HepG2 (cell line): ENCODE data around the gene CDC42BPG. TPM values are rescaled to one million over a fixed set of nuclear protein-coding genes. Genes with fewer than 3 reads are reported as not detected.

ENCODE experiments used
- AGO2 ChIP-seq: fragments of 200-400 bp; formaldehyde crosslinking; optimal IDR thresholded peaks from 2 replicates; pipeline ENCODE3; 2017; ENCODE audit warnings: mild to moderate bottlenecking, low read depth, low read length, moderate library complexity
- ETV5 ChIP-seq: IDR thresholded peaks from 2 replicates; pipeline ENCODE4 v1.6.1; 2018; ENCODE audit warnings: missing biosample characterization, missing genetic modification reagents, inconsistent platforms, borderline replicate concordance
- FOXO1 ChIP-seq: sonication (generic); formaldehyde crosslinking; IDR thresholded peaks from 2 replicates; pipeline ENCODE4 v1.4.0; 2020; ENCODE audit warnings: missing genetic modification reagents
- MAF1 ChIP-seq: sonication (generic); formaldehyde crosslinking; IDR thresholded peaks from 2 replicates; pipeline ENCODE4 v1.5.0; 2020; ENCODE audit warnings: missing genetic modification reagents, borderline replicate concordance
- NFE2L2 ChIP-seq: fragments of 150-350 bp; IDR thresholded peaks from 2 replicates; pipeline ENCODE4 v1.6.1; 2014; ENCODE audit warnings: low read length
- NR2F1 ChIP-seq, 2 experiments: fragments of 450-650 bp in 1 of 2; formaldehyde crosslinking in 1 of 2; IDR thresholded peaks; 2 replicates each; pipeline versions ENCODE4 v1.5.0 to v1.6.1; 2016 to 2020; ENCODE audit warnings: mild to moderate bottlenecking in 1 of 2, missing compliant biosample characterization in 1 of 2, missing genetic modification reagents in 1 of 2, moderate library complexity in 1 of 2
- PAF1 ChIP-seq: IDR thresholded peaks from 2 replicates; pipeline ENCODE4 v1.6.1; 2016; ENCODE audit warnings: missing genetic modification reagents, missing compliant biosample characterization
- POLR2A ChIP-seq, 2 experiments: IDR thresholded peaks; 2 replicates each; pipeline ENCODE4 v1.6.1; 2011; ENCODE audit warnings: low read depth in 2 of 2, low read length in 2 of 2, mild to moderate bottlenecking in 1 of 2, moderate library complexity in 1 of 2; ENCODE audit not compliant: insufficient read depth in 1 of 2
- TOPORS ChIP-seq: sonication (generic); formaldehyde crosslinking; IDR thresholded peaks from 2 replicates; pipeline ENCODE4 v1.8.0; 2023; ENCODE audit warnings: mild to moderate bottlenecking, missing genetic modification reagents
- ZBTB21 ChIP-seq: sonication (generic); formaldehyde crosslinking; IDR thresholded peaks from 2 replicates; pipeline ENCODE4 v1.4.0; 2020; ENCODE audit warnings: missing genetic modification reagents
- ZNF224 ChIP-seq: sonication (generic); formaldehyde crosslinking; IDR thresholded peaks from 2 replicates; pipeline ENCODE4 v1.5.0; 2020; ENCODE audit warnings: mild to moderate bottlenecking, missing genetic modification reagents
- ZNF24 ChIP-seq: fragments of 450-650 bp; IDR thresholded peaks from 2 replicates; pipeline ENCODE4 v1.6.1; 2017; ENCODE audit warnings: antibody characterized with exemption, mild to moderate bottlenecking
- ZNF282 ChIP-seq: fragments of 450-650 bp; IDR thresholded peaks from 2 replicates; pipeline ENCODE4 v1.6.1; 2018; ENCODE audit not compliant: partially characterized antibody
- ZNF660 ChIP-seq: sonication (generic); formaldehyde crosslinking; IDR thresholded peaks from 2 replicates; pipeline ENCODE4 v1.5.1; 2020; ENCODE audit warnings: mild to moderate bottlenecking, low read depth, missing genetic modification reagents, borderline replicate concordance
- ZNF878 ChIP-seq: sonication (generic); formaldehyde crosslinking; IDR thresholded peaks from 2 replicates; pipeline ENCODE4 v1.8.1; 2023; ENCODE audit warnings: mild to moderate bottlenecking, missing genetic modification reagents, moderate library complexity
- ZNF879 ChIP-seq: sonication (generic); formaldehyde crosslinking; IDR thresholded peaks from 2 replicates; pipeline ENCODE4 v1.8.1; 2023; ENCODE audit warnings: missing genetic modification reagents
- ZSCAN9 ChIP-seq: IDR thresholded peaks from 2 replicates; pipeline ENCODE4 v1.6.1; 2016; ENCODE audit warnings: borderline replicate concordance
- polyA plus RNA-seq, 8 experiments: library from polyadenylated mRNA; depleted of rRNA in 3 of 8; stranded (reverse) in 7 of 8; unstranded in 1 of 8; fragments of >200 nt; fragmentation: Illumina TruSeq in 4 of 8; extraction: Trizol in 4 of 8; gene quantifications; 2 replicates each; pipeline versions ENCODE4 v1.2.1 to v1.2.3, GENCODE V29; 2011 to 2016; ENCODE audit warnings: low read depth in 4 of 8, missing spikeins in 1 of 8, mixed read lengths in 1 of 8; ENCODE audit not compliant: insufficient read depth in 1 of 8
- total RNA-seq, 5 experiments: library from RNA; depleted of rRNA; stranded (reverse); fragments of >200 nt; fragmentation: Illumina TruSeq; extraction: Trizol; gene quantifications; 2 replicates each; pipeline ENCODE4 v1.2.3, GENCODE V29; 2016; ENCODE audit warnings: low read depth in 1 of 5
- TF ChIP-seq, protein P1 (sequence below): sonication (generic); formaldehyde crosslinking; IDR thresholded peaks from 2 replicates; pipeline ENCODE4 v1.8.0; 2022; ENCODE audit warnings: mild to moderate bottlenecking, missing genetic modification reagents, moderate library complexity
- TF ChIP-seq, protein P2 (sequence below), 2 experiments: fragments of 450-650 bp in 1 of 2; sonication (generic) in 1 of 2; formaldehyde crosslinking; IDR thresholded peaks; 2 replicates each; pipeline versions ENCODE4 v1.5.0 to v1.8.0; 2020 to 2022; ENCODE audit warnings: mild to moderate bottlenecking in 1 of 2, missing genetic modification reagents in 1 of 2
- TF ChIP-seq, protein P3 (sequence below): sonication (generic); formaldehyde crosslinking; IDR thresholded peaks from 2 replicates; pipeline ENCODE4 v1.5.0; 2020; ENCODE audit warnings: missing genetic modification reagents, mild to moderate bottlenecking, borderline replicate concordance
- TF ChIP-seq, protein P4 (sequence below): sonication (generic); formaldehyde crosslinking; conservative IDR thresholded peaks from 2 replicates; pipeline ENCODE4 v1.4.0; 2020; ENCODE audit warnings: missing genetic modification reagents

CDC42BPG gene
- total and polyA plus RNA-seq, 2 of the 13 experiments (the other 11 are each of a cell fraction or from before 2014, with no cell fraction given): 0.55 to 1.4 TPM

DNA sequence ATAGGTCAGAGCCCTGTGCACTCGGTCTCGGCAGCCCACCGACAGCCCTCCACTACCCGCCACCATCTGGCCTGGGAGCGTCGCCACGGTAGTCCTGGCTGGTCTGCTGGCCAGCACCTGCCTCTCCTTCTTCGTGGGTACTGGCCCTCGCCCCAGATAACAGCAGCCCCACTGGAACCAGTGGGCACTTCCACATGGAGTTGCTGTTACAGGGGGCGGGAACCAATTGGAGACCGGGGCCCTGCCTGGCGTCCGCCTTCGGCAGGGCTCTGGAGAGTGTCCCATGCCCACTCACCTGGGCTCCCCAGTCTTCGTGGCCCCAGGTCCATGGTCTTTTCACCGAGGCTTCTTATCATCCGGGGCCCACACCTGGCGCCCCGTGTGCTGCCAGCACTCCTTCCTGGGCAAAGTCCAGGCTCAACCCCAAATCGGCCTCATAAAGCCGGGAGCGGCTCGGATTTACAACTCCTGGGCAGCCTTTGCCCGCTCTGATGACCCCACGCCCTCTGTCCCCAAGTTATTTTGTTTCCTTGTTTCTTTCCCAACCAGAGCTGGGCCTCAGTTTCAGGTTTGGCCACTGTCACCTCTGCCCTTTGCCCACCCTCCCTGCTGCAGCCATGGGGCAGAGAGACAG is 46.9 kb upstream of the CDC42BPG start (continued):
- TF ChIP-seq, protein P1, sequence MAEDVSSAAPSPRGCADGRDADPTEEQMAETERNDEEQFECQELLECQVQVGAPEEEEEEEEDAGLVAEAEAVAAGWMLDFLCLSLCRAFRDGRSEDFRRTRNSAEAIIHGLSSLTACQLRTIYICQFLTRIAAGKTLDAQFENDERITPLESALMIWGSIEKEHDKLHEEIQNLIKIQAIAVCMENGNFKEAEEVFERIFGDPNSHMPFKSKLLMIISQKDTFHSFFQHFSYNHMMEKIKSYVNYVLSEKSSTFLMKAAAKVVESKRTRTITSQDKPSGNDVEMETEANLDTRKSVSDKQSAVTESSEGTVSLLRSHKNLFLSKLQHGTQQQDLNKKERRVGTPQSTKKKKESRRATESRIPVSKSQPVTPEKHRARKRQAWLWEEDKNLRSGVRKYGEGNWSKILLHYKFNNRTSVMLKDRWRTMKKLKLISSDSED (CRISPR knock-in tag): no peak
- TF ChIP-seq POLR2A (IDR thresholded peaks at IDR 0.05; ENCODE audit: insufficient read depth in 1 of 2, low read depth in 2 of 2, low read length in 2 of 2) (no peak), ZNF282 (no peak), ZNF879 (CRISPR knock-in tag) (no peak), ZNF24 (no peak), ZSCAN9 (no peak), TOPORS (0 out of 2 replicates have a peak, but pooled peaks have one; percentile 8), AGO2 (peak; percentile 83), ZBTB21 (CRISPR knock-in tag) (no peak), NR2F1 (CRISPR knock-in tag; IDR thresholded peaks at IDR 0.05) (0 out of 4 replicates have a peak, but pooled peaks of 1 of the 2 experiments have one; percentile 17), ZNF660 (CRISPR knock-in tag) (no peak), ZNF878 (CRISPR knock-in tag) (no peak), ETV5 (CRISPR knock-in tag) (no peak), NFE2L2 (no peak), FOXO1 (CRISPR knock-in tag) (no peak), PAF1 (CRISPR knock-in tag) (no peak), MAF1 (CRISPR knock-in tag) (no peak), ZNF224 (CRISPR knock-in tag) (no peak)
- TF ChIP-seq, protein P2, sequence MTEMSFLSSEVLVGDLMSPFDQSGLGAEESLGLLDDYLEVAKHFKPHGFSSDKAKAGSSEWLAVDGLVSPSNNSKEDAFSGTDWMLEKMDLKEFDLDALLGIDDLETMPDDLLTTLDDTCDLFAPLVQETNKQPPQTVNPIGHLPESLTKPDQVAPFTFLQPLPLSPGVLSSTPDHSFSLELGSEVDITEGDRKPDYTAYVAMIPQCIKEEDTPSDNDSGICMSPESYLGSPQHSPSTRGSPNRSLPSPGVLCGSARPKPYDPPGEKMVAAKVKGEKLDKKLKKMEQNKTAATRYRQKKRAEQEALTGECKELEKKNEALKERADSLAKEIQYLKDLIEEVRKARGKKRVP (CRISPR knock-in tag; IDR thresholded peaks at IDR 0.05): no peak
- TF ChIP-seq, protein P3, sequence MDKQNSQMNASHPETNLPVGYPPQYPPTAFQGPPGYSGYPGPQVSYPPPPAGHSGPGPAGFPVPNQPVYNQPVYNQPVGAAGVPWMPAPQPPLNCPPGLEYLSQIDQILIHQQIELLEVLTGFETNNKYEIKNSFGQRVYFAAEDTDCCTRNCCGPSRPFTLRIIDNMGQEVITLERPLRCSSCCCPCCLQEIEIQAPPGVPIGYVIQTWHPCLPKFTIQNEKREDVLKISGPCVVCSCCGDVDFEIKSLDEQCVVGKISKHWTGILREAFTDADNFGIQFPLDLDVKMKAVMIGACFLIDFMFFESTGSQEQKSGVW (CRISPR knock-in tag): no peak
- TF ChIP-seq, protein P4, sequence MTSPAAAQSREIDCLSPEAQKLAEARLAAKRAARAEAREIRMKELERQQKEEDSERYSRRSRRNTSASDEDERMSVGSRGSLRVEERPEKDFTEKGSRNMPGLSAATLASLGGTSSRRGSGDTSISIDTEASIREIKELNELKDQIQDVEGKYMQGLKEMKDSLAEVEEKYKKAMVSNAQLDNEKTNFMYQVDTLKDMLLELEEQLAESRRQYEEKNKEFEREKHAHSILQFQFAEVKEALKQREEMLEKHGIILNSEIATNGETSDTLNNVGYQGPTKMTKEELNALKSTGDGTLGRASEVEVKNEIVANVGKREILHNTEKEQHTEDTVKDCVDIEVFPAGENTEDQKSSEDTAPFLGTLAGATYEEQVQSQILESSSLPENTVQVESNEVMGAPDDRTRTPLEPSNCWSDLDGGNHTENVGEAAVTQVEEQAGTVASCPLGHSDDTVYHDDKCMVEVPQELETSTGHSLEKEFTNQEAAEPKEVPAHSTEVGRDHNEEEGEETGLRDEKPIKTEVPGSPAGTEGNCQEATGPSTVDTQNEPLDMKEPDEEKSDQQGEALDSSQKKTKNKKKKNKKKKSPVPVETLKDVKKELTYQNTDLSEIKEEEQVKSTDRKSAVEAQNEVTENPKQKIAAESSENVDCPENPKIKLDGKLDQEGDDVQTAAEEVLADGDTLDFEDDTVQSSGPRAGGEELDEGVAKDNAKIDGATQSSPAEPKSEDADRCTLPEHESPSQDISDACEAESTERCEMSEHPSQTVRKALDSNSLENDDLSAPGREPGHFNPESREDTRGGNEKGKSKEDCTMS (CRISPR knock-in tag): no peak
